Breast epithelium (tissue), 3 donors: Measurements from ENCODE around the gene NDFIP2.

Experiments used
- POLR2A ChIP-seq: fragments of 450-650 bp; IDR thresholded peaks from one replicate; pipeline ENCODE4 v1.6.1; 2016; ENCODE audit warnings: antibody characterized with exemption, mild to moderate bottlenecking, moderate library complexity
- TF ChIP-seq, protein P1 (sequence below), 3 donors: fragments of 450-650 bp; IDR thresholded peaks; one replicate each; pipeline ENCODE4 v1.5.1; 2016 to 2017; ENCODE audit warnings: antibody characterized with exemption in 3 of 3, mild to moderate bottlenecking in 3 of 3, moderate library complexity in 3 of 3

- TF ChIP-seq, protein P1, sequence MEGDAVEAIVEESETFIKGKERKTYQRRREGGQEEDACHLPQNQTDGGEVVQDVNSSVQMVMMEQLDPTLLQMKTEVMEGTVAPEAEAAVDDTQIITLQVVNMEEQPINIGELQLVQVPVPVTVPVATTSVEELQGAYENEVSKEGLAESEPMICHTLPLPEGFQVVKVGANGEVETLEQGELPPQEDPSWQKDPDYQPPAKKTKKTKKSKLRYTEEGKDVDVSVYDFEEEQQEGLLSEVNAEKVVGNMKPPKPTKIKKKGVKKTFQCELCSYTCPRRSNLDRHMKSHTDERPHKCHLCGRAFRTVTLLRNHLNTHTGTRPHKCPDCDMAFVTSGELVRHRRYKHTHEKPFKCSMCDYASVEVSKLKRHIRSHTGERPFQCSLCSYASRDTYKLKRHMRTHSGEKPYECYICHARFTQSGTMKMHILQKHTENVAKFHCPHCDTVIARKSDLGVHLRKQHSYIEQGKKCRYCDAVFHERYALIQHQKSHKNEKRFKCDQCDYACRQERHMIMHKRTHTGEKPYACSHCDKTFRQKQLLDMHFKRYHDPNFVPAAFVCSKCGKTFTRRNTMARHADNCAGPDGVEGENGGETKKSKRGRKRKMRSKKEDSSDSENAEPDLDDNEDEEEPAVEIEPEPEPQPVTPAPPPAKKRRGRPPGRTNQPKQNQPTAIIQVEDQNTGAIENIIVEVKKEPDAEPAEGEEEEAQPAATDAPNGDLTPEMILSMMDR (IDR thresholded peaks at IDR 0.05), result no peak
- TF ChIP-seq POLR2A, result no peak
These were observed 1.5 kb downstream of the NDFIP2 start for GRCh38 chr13:79482281-79482970.
